ENCODE data around the gene CLEC4D.
"Not testable (repeated sequence)": the region's sequence is repeated elsewhere in the genome, so short reads cannot be mapped to it uniquely, and the experiment has no call there.

CLEC4D gene

DNA sequence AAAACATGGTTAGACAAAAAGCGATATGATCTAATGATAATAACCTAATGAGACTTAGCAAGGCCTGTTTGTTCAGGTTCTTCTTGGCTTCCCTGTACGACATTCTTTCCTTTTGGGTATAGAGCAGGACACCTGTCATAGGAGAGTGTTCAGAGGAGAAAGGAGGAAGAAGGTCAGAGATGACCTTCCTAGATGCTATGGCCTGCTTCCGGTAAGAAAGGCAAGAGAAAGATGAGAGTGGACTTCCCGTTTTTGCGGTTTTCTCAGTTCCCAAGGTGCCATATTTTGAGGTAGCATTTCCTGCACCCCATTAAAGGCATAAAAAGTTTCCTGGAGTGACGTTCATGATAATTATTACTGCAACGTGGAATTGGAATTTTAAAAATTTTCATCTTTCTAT, 18.7 kb downstream of the CLEC4D start:
- no peak for DNase-seq (ENCODE audit: low read depth, low spot score)

DNA sequence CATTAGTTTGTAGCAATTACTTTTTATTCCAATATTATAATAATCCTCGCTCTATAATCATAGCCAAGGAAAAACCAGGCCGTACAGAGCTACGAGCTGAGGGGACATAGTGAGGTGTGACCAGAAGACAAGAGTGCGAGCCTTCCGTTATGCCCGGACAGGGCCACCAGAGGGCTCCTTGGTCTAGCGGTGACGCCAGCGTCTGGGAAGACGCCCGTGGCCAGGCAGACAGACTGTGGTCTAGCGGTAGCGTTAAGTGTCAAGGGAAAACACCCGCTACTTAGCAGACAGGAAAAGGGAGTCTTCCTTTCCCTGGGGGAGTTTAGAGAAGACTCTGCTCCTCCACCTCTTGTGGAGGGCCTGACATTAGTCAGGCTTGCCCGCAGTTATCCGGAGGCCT, 24.5 kb downstream of the CLEC4D start:
- not testable (repeated sequence) for DNase-seq (ENCODE audit: low read depth, low spot score)

DNA sequence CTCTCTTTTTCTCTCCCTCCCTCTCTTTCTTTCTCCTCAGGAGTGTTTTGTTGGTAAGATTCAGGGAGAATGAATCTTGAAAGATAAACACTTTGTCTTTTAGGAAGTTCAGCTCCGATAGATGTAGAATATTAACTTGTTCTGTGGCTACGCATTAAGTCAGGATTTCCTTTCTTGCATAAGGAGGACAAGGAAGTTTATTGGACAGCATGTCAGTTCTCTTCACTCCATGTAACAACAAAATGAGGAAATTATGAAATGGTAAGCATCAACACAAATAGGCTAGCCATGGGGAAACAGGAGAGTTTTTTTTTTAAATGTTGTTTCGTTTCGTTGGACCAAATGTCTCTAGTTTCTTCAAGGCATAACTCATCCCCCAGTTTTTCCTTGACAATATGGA, 27.5 kb downstream of the CLEC4D start, which contains the start of gene CLEC4E:
TSS of gene CLEC4E (minus strand) at position 75 of the 400 bp plus-strand sequence. CDS start 108 bp downstream, outside the sequence.
- not testable (repeated sequence) for DNase-seq (ENCODE audit: low read depth, low spot score)

DNA sequence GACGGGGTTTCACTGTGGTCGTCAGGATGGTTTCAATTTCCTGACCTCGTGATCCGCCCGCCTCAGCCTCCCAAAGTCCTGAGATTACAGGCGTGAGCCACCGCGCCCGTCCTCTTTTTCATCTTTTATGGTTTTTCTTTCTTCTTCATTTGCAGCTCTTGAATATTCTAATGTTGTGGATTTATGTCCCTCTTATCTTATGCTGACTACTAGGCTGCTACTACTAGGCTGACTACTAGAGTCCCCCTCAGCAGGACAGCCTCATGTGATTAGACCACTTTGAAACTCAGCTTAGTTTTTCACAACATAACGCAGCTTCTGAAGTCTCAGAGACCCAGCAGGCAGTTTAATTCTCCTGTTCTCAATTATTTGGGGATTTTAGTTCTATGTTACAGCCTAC, 28.3 kb downstream of the CLEC4D start:
- DNase-seq (ENCODE audit: low read depth, low spot score): no peak

DNA sequence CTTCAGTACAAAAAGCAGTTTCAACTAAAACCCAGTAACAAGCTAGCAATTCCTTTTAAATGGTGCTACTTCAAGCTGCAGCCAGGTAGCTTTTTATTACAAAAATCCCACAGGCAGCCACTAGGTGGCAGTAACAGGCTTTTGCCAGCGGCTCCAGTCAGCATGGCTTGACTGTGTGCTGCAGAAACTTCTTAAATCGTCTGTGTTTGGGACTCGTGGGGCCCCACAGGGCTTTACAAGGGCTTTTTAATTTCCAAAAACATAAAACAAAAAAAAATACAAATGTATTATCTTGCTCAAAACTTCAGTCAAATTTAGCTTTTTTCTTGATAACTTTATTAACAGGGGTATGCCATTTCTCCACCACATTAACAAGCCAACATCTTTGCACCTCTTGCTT, 31.0 kb downstream of the CLEC4D start:
- peak; percentile 31 for DNase-seq (ENCODE audit: low read depth, low spot score)

DNA sequence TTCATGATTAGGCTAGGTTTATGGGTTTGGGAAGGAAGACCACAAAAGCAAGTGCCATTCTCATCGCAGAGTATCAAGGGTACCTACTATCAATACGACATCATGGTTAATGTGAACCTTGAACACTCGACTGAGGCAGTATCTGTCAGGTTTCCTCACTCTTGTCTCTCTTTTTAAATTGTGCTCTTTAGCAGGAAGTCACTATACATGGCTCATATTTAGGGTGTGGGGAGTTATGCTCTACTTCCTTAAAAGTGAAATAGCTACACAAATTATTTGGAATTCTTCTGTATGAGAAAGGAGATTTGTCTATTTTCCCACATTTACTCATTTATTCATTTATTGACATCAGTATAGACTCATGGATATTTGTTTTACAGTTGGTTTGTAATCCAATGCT, 33.3 kb downstream of the CLEC4D start:
- DNase-seq (ENCODE audit: low read depth, low spot score): no peak

DNA sequence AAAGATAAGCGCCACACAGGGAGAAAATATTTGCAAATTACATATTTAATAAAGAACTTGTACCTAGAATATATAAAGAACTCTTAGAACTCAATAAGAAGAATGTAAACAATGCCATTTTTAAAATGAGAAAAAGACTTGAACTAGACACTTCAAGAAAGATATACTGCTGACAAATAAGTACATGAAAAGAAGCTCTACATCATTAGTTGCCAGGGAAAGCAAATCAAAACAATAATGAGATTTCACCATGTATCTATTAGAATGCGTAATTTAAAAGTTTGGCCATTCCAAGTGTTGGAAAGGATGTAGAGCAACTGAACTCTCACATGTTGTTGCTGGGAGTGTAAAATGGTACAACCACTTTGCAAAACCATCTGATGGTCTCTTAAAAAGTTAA, 34.3 kb downstream of the CLEC4D start:
- no peak for DNase-seq (ENCODE audit: low read depth, low spot score)

DNA sequence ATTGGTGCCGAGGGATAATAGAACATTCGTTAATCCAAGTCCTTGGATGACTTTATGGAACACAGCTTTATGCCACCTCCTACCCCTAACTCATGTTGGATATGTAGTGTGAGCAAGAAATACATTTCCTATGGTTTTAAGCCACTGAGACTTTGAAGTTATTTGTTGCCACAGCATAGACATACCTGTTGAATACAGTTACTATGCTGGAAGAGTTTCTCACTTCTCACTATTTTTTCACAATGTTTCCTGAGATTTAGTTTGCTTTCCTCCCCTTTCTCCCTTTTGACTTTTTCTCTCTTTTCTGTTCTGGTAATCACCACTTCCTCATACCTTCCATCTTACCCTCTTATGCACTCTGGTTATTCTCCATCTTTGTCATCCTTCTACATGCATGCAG, 34.9 kb downstream of the CLEC4D start:
- DNase-seq (ENCODE audit: low read depth, low spot score): no peak

DNA sequence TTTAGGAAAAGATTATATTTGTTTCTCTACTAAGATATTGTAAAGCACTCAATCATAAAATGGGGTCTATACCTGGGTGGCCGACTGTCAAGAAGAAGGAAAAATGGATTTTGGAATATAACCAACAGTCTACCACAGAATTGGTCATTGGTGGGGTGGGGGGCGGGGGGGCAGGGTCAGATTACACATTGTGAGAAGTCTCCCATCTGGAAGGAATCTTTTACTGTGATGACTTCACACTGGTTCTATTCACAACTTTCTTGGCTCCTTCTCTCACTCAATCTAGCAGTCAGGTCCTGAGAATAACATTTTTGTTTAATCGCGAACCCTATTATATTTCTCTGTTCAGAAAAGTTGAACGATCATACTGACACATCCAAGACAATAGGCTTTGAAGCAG, 36.1 kb downstream of the CLEC4D start:
- DNase-seq (ENCODE audit: low read depth, low spot score): no peak

DNA sequence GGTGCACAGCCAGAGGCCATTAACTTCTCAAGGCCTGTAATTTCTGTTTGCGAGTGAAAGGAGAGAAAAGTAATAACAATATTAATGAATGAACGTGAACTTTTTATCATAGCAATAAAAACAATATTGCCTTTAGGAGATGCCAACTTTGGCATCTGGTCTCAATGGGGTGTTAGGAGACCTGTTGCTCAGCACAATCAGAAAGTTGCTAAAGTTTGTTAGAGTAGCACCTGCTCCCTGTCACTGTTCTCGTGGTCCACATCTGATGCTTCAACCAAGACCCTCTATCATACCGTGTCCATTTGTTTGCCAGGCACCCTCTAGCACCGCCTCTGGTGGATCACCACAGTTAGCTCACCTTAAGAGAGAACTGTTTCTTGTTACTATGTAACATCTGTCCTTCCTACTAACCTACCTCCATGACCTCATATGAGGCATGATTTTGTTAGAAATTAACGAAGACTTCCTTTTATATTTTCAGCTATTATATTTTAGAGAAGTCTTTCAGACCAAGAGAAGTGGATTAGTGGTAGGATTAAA, 39.9 kb downstream of the CLEC4D start:
- DNase-seq (ENCODE audit: low read depth, low spot score): no peak

DNA sequence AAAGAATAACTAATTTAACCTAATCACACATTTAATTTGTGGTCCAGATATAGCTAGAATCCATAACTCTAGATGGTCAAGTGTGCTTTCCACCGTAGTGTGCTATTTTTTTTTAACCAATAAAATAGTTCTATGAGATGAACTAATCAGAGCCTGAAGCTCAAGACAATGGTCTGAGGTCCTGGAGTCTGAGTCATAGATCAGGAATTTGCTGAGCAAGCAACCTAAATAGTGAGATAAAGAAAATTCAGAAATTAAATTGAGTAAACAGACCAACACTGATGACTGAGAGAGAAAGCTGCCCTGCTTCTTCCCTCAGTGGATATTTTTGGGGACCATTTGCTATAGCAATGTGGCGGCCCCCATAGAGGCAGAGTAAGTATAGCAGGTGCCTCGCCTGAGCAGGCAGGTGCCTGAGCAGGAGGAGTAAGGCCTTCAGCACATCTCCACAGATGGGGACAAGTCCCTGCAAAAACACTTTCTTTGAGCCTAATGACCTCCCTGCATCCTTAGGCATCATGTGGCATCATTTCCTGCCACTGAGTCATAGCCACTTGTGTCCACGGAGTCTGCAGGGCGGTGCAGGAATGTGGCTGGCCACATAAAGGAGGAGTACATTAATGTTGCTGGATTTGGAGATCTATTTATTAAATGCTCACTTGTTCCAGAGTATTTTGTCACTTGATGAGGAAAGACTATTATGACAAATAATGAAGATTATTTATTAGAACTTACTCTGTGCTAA, 41.3 kb downstream of the CLEC4D start:
- no peak for DNase-seq (ENCODE audit: low read depth, low spot score)

DNA sequence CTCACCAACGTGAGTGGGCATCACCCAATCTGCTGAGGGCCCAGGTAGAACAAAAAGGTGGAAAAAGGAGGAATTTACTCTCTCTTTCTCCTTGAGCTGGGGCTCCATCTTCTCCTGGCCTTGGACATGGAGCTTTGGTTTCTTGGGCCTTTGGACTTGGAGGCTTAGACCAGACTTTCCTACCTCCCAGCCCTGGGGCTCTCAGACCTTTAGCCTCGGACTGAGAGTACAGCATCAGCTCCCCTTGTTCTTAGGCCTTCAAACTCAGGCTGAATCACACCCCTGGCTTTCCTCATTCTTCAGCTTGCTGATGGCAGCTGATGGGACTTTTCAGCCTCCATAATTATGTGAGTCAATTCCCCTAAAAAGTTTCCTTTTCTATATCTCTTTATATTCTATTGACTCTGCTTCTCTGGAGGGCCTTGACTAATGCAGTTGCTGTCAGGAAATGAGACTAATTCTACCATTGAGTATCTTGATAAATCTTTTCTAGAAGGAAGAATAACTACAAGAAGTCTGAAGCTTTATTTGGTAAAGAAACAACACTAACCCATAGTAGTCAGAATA, 43.3 kb downstream of the CLEC4D start:
- DNase-seq (ENCODE audit: low read depth, low spot score): no peak

DNA sequence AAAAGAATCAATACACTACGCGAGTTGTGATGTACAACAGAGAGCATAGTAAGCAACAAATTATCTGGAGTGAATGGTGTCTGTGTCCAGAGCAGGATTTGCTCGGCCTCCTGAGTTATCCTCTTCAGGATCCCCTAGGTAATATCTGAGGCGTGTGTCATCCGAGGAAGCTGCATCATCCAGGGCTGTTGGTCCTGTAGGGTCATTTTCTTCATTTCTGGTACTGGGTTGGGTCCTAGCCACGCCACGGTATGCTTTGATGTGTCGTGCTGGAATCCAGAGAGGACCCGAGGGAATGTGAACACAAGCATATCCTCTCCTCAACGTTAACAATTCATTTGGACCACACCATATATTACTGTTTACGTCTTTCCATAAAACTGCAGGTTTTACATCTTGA, 46.4 kb downstream of the CLEC4D start:
- DNase-seq (ENCODE audit: low read depth, low spot score): no peak

DNA sequence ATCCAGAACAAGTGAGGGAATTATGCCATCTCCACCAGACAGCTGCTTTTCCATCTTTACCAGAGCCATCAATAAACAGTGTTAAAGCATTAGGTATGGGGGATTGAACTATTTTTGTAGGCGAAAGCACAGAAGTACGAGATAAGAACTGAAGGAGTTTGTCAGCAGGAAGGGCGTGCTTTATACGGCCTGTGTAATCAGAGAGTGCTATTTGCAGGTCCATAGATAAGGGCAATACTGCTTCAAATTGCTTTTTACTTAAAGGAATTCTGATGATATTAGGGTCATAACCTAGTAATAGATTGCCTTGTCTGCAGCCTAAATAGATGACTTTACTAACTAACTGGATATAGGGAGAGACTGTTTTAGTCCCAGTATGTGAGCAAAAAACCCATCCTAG, 47.7 kb downstream of the CLEC4D start:
- DNase-seq (ENCODE audit: low read depth, low spot score): no peak

DNA sequence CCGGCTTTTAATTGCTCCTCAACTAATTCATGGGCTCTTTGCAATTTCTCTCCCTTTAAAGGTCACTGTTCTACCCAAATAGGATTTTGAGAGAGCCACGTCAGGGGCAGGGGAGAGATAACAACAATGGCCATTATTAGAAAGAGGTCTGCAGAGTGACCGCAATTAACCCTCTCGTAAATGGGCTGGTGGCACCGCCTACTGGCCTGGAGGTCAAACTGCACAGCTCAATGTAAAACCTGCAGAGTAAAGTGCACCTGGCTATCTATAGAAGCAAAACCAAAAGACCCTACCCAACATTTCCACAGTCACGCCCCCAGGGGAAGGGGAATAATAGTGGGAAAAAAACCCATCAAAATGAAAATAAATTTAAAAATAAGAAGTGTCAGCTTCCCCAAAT, 49.0 kb downstream of the CLEC4D start:
- DNase-seq (ENCODE audit: low read depth, low spot score): no peak

DNA sequence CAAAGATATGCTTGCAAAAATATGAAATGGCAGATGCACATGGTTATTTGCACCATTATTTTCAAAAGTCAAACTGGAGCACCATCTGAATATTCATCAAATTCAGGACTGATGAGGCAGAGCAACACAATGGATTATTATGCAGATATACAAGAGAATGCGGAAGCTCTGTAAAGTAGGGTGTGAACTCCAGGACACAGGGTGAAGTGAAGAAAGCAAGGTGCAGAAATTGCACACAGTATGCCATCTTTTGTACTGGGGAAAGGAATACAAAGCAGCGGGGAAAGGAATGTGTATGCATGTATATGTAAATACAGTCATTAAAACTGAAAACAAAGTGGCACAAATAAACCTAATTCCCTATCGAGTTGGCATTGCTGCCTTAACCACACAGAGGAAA, 50.1 kb downstream of the CLEC4D start:
- no peak for DNase-seq (ENCODE audit: low read depth, low spot score)

DNA sequence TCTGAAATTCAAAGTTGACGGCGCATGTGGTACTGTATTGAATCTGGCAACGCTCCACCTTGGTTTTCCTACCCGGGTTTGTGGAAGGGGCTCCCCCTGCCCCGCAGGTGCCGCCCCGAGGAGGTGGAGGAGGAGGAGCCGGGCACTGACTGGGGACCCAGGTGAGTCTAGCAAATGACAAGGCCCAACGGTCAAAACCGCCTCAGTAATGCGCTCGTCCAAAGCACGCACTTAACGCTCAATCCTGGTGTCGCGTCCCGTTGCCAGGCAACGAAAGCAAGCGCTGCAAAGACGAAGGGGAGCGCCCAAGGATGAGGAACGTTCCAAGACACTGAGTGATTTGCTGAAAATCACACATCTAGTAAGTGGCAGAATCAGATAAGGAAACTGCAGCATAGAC, 51.4 kb downstream of the CLEC4D start:
- DNase-seq (ENCODE audit: low read depth, low spot score): no peak

DNA sequence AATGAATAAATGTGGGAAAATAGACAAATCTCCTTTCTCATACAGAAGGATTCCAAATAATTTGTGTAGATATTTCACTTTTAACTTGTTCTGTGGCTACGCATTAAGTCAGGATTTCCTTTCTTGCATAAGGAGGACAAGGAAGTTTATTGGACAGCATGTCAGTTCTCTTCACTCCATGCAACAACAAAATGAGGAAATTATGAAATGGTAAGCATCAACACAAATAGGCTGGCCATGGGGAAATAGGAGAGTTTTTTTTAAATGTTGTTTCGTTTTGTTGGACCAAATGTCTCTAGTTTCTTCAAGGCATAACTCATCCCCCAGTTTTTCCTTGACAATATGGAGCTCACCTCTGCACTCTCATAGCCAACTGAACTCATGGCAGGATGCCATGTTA, 52.7 kb downstream of the CLEC4D start:
- DNase-seq (ENCODE audit: low read depth, low spot score): not testable (repeated sequence)

DNA sequence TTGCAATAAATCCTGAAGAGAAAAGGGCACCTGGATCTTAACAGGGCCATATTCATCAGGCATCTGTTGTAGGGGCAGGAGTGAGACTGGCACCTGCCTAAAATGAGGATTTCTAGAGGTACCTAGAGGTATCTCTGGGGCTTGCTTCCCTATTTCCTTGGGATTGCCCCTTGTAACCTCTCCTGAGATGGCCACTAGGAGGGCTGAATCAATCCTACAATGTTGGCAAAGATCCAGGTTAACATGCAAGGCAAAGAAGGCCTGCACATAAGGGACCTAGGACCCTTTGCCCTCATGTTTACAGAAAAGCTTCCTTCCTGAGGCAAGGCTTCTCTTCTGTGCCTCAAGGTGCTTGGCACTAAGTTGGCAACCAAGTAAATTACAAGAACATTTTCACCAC, 53.2 kb downstream of the CLEC4D start:
- DNase-seq (ENCODE audit: low read depth, low spot score): no peak
